Gastrocnemius medialis (tissue), 4 donors: ENCODE results near the gene PRCD.

Experiments
- CTCF ChIP-seq, 5 experiments: fragments of 450-650 bp in 3 of 5; fragments of 200-600 bp in 2 of 5; sonication (generic) in 2 of 5; IDR thresholded peaks in 4 of 5; conservative IDR thresholded peaks in 1 of 5; 1 replicate in 4 of 5; 2 replicates in 1 of 5; pipeline ENCODE4 v1.5.1; 2016 to 2019; ENCODE audit warnings: antibody characterized with exemption in 5 of 5, mild to moderate bottlenecking in 3 of 5, moderate library complexity in 3 of 5
- POLR2A ChIP-seq, 2 donors: fragments of 450-650 bp; IDR thresholded peaks; one replicate each; pipeline ENCODE4 v1.6.1; 2017; ENCODE audit warnings: antibody characterized with exemption in 2 of 2, mild to moderate bottlenecking in 2 of 2, moderate library complexity in 2 of 2

- TF ChIP-seq CTCF (IDR thresholded peaks at IDR 0.05 in 4 of 5, conservative IDR thresholded peaks at IDR 0.05 in 1 of 5): peak; percentile 67 to 79 (median 75)
- peak; percentile 58 to 62 for TF ChIP-seq POLR2A (IDR thresholded peaks at IDR 0.05)
Measured at GRCh38 chr17:76585649-76586593, 46.1 kb downstream of the PRCD start, which contains the start of gene ST6GALNAC2.
